ENCODE data around the gene STAT5A.

DNA sequence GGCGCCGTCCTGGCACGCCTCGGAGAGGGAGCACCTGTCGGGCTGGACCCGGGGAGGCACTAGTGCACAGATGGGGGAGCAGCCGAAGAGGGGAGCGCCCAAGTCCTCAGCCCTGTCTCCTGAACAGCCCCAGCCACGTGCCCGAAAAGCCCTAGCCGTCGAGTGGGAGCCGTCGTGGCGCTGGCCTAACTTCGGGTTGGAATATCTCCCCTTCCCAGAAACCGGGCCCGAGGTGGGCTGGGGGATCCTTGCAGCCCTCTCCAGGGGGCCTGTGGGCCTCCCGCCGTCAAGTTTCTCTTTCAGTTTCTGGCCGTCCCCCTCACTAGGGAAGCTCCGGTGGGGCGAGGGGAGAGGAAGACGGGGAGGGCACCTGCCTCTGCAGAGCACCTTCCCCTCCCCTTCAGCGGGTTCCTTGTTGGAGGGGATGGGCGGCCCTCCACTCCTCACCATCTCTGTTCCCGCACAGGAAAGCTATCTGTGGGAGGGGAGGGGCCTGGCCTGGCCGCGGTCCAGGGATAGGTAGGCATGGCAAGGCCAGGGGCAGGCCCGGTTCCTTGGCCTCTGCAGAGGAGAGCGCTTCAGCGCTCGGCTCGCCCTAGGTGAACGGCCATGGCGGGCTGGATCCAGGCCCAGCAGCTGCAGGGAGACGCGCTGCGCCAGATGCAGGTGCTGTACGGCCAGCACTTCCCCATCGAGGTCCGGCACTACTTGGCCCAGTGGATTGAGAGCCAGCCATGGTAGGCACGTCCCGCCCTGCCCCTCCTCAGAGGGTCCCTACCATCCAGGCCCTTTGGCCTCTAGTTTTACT lies 709 bp downstream of the STAT5A start:
- TF ChIP-seq, protein P1, sequence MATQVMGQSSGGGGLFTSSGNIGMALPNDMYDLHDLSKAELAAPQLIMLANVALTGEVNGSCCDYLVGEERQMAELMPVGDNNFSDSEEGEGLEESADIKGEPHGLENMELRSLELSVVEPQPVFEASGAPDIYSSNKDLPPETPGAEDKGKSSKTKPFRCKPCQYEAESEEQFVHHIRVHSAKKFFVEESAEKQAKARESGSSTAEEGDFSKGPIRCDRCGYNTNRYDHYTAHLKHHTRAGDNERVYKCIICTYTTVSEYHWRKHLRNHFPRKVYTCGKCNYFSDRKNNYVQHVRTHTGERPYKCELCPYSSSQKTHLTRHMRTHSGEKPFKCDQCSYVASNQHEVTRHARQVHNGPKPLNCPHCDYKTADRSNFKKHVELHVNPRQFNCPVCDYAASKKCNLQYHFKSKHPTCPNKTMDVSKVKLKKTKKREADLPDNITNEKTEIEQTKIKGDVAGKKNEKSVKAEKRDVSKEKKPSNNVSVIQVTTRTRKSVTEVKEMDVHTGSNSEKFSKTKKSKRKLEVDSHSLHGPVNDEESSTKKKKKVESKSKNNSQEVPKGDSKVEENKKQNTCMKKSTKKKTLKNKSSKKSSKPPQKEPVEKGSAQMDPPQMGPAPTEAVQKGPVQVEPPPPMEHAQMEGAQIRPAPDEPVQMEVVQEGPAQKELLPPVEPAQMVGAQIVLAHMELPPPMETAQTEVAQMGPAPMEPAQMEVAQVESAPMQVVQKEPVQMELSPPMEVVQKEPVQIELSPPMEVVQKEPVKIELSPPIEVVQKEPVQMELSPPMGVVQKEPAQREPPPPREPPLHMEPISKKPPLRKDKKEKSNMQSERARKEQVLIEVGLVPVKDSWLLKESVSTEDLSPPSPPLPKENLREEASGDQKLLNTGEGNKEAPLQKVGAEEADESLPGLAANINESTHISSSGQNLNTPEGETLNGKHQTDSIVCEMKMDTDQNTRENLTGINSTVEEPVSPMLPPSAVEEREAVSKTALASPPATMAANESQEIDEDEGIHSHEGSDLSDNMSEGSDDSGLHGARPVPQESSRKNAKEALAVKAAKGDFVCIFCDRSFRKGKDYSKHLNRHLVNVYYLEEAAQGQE (IDR thresholded peaks at IDR 0.05; ENCODE audit: insufficient replicate concordance, low read depth) = no peak
- TF ChIP-seq, protein P2, sequence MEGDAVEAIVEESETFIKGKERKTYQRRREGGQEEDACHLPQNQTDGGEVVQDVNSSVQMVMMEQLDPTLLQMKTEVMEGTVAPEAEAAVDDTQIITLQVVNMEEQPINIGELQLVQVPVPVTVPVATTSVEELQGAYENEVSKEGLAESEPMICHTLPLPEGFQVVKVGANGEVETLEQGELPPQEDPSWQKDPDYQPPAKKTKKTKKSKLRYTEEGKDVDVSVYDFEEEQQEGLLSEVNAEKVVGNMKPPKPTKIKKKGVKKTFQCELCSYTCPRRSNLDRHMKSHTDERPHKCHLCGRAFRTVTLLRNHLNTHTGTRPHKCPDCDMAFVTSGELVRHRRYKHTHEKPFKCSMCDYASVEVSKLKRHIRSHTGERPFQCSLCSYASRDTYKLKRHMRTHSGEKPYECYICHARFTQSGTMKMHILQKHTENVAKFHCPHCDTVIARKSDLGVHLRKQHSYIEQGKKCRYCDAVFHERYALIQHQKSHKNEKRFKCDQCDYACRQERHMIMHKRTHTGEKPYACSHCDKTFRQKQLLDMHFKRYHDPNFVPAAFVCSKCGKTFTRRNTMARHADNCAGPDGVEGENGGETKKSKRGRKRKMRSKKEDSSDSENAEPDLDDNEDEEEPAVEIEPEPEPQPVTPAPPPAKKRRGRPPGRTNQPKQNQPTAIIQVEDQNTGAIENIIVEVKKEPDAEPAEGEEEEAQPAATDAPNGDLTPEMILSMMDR (IDR thresholded peaks at IDR 0.05; ENCODE audit: insufficient read depth, low read length) = no peak
- TF ChIP-seq SPI1 (IDR thresholded peaks at IDR 0.05; ENCODE audit: borderline replicate concordance, low read depth) (no peak), POLR2AphosphoS5 (IDR thresholded peaks at IDR 0.05; ENCODE audit: low read depth) (no peak)
